Osteoblast (primary cell): ENCODE data around the gene ANO4. TPM values are rescaled to one million over a fixed set of nuclear protein-coding genes. Genes with fewer than 3 reads are reported as not detected.
A peak's percentile ranks its signal among the peaks of the same experiment; 100 is the strongest.

Experiments
- DNase-seq: peaks from one replicate; pipeline ENCODE4 v3.0.0; 2011; ENCODE audit warnings: low spot score, mixed read lengths; ENCODE audit not compliant: insufficient read length; ENCODE audit errors: missing footprints
- H2AFZ ChIP-seq: 2 replicates; pipeline ENCODE4 v1.6.0; 2011; ENCODE audit warnings: mild to moderate bottlenecking, low read length
- H3K27ac ChIP-seq: 2 replicates; pipeline ENCODE4 v1.5.1; 2011; ENCODE audit warnings: mild to moderate bottlenecking, low read depth, low read length, moderate library complexity
- H3K27me3 ChIP-seq: 2 replicates; pipeline ENCODE4 v1.6.0; 2012; ENCODE audit warnings: mild to moderate bottlenecking, control low read depth, inconsistent platforms, low read length, moderate library complexity; ENCODE audit not compliant: insufficient read depth
- H3K36me3 ChIP-seq: 2 replicates; pipeline ENCODE4 v1.5.1; 2011; ENCODE audit warnings: mild to moderate bottlenecking, low read length, control low read depth, moderate library complexity; ENCODE audit not compliant: insufficient read depth
- H3K4me1 ChIP-seq: 2 replicates; pipeline ENCODE4 v1.5.1; 2011; ENCODE audit warnings: mild to moderate bottlenecking, low read length, control low read depth, moderate library complexity; ENCODE audit not compliant: insufficient read depth
- H3K4me2 ChIP-seq: 2 replicates; pipeline ENCODE4 v1.6.0; 2011; ENCODE audit warnings: mild to moderate bottlenecking, low read length; ENCODE audit not compliant: insufficient read depth
- H3K4me3 ChIP-seq: fragments of 200-600 bp; sonication (generic); 3 replicates; pipeline ENCODE4 v1.5.1; 2012; ENCODE audit warnings: mild to moderate bottlenecking, low read length, inconsistent platforms; ENCODE audit not compliant: insufficient read depth
- H3K79me2 ChIP-seq: 2 replicates; pipeline ENCODE4 v1.6.0; 2012; ENCODE audit warnings: mild to moderate bottlenecking, low read length, control low read depth, inconsistent platforms; ENCODE audit not compliant: insufficient read depth
- H3K9me3 ChIP-seq: 2 replicates; pipeline ENCODE4 v1.5.1; 2011; ENCODE audit warnings: low read depth, low read length, control low read depth
- H4K20me1 ChIP-seq: 2 replicates; pipeline ENCODE4 v1.6.0; 2012; ENCODE audit warnings: mild to moderate bottlenecking, low read length, control low read depth; ENCODE audit not compliant: insufficient read depth
- CTCF ChIP-seq: IDR thresholded peaks from 2 replicates; pipeline ENCODE4 v1.5.1; 2011; ENCODE audit warnings: mild to moderate bottlenecking, low read depth, low read length, moderate library complexity; ENCODE audit errors: extremely low read depth
- total RNA-seq: library from RNA; depleted of rRNA; stranded (reverse); fragments of >200 nt; gene quantifications from 2 replicates; pipeline ENCODE4 v1.2.3, GENCODE V29; 2012

Gene ANO4
- total RNA-seq, 1 donor: not detected

- DNase-seq: no peak
- H3K79me2 ChIP-seq: no peaks in the 10 kb centered on the region
- H3K27ac ChIP-seq: no peak overlapping the region
- no peaks in the 10 kb centered on the region for H4K20me1 ChIP-seq
- H3K4me3 ChIP-seq: no peak overlapping the region
- H3K27me3 ChIP-seq: no peaks in the 10 kb centered on the region
- H3K4me2 ChIP-seq: no peak overlapping the region
- H3K9me3 ChIP-seq: no peaks in the 10 kb centered on the region
- no peak for TF ChIP-seq CTCF
- no peak overlapping the region for H2AFZ ChIP-seq
- H3K36me3 ChIP-seq: no peaks in the 10 kb centered on the region
- peaks cover 3% of the 10 kb centered on the region for H3K4me1 ChIP-seq
Observed at GRCh38 chr12:100913872-100914592, 119.5 kb downstream of the ANO4 start.

- TF ChIP-seq CTCF: no peak
- DNase-seq: no peak
Observed at GRCh38 chr12:100919116-100919515, 124.5 kb downstream of the ANO4 start.

DNA sequence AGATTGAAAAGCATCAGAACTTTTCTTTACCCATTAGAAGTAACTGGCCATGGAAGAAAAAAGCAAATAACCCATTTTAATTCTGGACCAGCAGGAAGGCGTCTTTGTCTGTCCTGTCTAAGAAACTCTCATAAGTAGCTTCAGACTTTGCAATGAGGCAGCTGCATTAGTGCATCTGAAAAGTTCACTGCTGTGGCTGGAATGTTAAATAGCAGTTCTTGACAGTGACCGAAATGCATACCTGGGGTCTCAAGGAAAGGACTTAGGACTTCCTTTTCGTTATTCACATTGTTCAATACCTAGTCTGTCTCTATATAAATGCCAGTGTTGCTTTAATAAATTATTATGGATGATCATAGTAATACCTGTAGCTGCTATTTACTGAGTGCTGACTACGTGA lies 125.9 kb downstream of the ANO4 start:
- TF ChIP-seq CTCF: no peak
- Histone ChIP-seq H3K79me2 (no peaks in the 10 kb centered on the region), H3K36me3 (no peaks in the 10 kb centered on the region), H4K20me1 (no peaks in the 10 kb centered on the region), H3K4me1 (no peaks in the 10 kb centered on the region), H2AFZ (no peak overlapping the region), H3K4me3 (no peak overlapping the region), H3K27ac (no peak overlapping the region), H3K4me2 (no peak overlapping the region), H3K9me3 (no peaks in the 10 kb centered on the region), H3K27me3 (no peaks in the 10 kb centered on the region)
- DNase-seq: no peak

More at GRCh38 chr12:100919116-100919515, 124.5 kb downstream of the ANO4 start:
- H3K27ac ChIP-seq: no peak overlapping the region
- H3K36me3 ChIP-seq: no peaks in the 10 kb centered on the region
- no peak overlapping the region for H2AFZ ChIP-seq
- no peaks in the 10 kb centered on the region for H4K20me1 ChIP-seq
- H3K4me2 ChIP-seq: no peak overlapping the region
- no peak overlapping the region for H3K4me3 ChIP-seq
- H3K27me3 ChIP-seq: no peaks in the 10 kb centered on the region
- no peaks in the 10 kb centered on the region for H3K4me1 ChIP-seq
- no peaks in the 10 kb centered on the region for H3K9me3 ChIP-seq
- H3K79me2 ChIP-seq: no peaks in the 10 kb centered on the region

- no peak overlapping the region for H3K27ac ChIP-seq
- H4K20me1 ChIP-seq: no peaks in the 10 kb centered on the region
- no peaks in the 10 kb centered on the region for H3K9me3 ChIP-seq
- H2AFZ ChIP-seq: no peak overlapping the region
- no peaks in the 10 kb centered on the region for H3K27me3 ChIP-seq
- H3K4me1 ChIP-seq: peaks cover 10% of the 10 kb centered on the region
- H3K79me2 ChIP-seq: no peaks in the 10 kb centered on the region
- no peak for DNase-seq
- peak; percentile 44 for TF ChIP-seq CTCF
- H3K4me3 ChIP-seq: no peak overlapping the region
- H3K36me3 ChIP-seq: no peaks in the 10 kb centered on the region
- no peak overlapping the region for H3K4me2 ChIP-seq
Observed at GRCh38 chr12:100926669-100927248, 132.2 kb downstream of the ANO4 start.
